Measurements from ENCODE around the gene GNAI2.

DNA sequence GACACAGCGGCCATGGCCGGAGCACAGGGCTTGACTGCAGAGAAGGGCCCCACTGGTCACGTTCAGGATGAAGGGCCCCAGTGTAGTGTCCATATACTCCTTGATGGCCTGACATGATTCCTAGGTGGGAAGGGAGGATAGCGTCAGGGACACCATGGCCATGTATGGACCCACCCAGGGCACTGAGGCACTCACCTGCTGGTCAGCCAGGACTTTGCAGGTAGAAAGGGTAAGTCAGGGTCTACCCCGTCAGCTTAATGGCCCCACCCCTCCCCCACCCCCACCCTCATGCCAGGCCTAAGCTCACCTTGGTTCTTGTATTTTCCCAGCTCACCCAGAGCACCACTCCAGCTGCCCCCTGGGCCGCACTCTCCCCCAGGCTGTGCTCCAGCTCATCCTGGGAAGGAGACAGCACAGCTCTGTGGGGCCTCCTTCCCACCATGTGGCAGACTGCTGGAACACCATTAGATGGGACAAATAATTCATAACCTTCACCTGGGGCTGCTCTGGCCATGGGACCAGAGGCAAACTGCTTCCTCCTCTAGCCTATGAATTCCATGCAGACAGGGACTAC, 64.8 kb downstream of the GNAI2 start:
- TF ChIP-seq, protein P1, sequence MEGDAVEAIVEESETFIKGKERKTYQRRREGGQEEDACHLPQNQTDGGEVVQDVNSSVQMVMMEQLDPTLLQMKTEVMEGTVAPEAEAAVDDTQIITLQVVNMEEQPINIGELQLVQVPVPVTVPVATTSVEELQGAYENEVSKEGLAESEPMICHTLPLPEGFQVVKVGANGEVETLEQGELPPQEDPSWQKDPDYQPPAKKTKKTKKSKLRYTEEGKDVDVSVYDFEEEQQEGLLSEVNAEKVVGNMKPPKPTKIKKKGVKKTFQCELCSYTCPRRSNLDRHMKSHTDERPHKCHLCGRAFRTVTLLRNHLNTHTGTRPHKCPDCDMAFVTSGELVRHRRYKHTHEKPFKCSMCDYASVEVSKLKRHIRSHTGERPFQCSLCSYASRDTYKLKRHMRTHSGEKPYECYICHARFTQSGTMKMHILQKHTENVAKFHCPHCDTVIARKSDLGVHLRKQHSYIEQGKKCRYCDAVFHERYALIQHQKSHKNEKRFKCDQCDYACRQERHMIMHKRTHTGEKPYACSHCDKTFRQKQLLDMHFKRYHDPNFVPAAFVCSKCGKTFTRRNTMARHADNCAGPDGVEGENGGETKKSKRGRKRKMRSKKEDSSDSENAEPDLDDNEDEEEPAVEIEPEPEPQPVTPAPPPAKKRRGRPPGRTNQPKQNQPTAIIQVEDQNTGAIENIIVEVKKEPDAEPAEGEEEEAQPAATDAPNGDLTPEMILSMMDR (IDR thresholded peaks at IDR 0.05), result no peak
- no peak for TF ChIP-seq POLR2A (IDR thresholded peaks at IDR 0.05; ENCODE audit: low read depth)
